NCI-H187 treated with DMSO at 0.1 percent for 48 hours (cell line): ENCODE measurements around the gene WNT6.

Experiments
- DNase-seq: peaks from one replicate; lab custom pipeline; 2025; lab: John Stamatoyannopoulos, UW

WNT6 gene

DNA sequence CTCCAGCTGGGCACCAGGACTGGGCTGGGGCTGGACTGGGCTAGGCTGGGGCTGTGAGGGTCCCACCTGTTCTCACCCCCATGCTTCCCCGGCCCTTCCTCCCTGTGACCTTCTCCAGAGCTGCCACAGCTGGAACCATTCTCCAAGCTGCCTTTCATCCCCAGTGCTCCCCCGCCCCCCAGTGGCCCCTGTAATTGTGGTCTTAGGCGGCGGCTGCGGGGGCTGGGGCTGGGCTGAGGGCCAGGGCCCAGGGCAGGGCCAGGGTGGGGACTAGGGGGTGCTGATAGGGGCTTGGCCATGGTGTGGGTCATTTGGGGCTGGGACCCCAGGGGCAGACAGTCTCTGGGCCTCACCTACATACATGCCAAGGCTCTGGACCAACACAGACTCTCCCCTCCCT, 18.3 kb downstream of the WNT6 start:
- DNase-seq: no peak

DNA sequence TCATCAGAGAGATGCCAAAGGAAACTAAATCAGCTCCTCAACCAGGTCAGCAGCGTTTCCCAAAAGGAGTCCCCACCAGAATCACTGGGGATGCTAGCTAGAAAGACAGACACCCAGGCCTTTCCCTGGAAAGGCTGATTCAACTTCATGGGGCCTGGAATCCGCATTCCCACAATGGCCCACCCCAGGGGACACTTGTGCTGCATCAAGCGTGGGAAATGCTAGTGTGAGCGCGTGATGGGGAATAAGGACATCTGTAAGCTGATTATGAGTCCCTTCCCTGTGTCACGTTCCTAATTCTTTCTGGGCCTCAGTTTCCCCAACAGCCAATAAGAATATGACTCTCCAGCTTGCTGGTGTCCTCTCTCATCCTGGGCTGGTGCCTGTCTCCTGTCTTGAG, 18.9 kb downstream of the WNT6 start:
- DNase-seq: no peak

- DNase-seq: no peak
Observed at GRCh38 chr2:218878926-218879761, 19.5 kb downstream of the WNT6 start.

DNA sequence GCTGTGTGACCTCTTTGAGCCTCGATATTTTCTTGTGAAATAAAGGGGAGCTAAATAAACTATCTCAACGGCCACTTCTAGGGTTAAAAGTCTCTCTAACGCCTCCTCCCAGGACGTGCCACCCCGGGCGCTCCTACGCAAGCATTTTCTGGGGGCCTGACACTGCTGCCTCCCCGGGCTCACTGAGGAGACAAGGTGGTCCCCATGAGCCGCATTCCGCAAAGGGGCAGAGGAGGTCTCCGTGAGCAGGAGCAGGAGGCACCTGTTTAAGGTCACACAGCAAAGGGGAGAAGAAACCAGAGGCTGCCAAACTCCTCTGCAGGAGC, 20.1 kb downstream of the WNT6 start:
- no peak for DNase-seq

GRCh38 chr2:218880102-218880858, 20.7 kb downstream of the WNT6 start, which contains the start of gene WNT10A:
TSS of gene WNT10A (plus strand) at chr2:218880852. CDS start at chr2:218880996, 144 bp downstream.
- DNase-seq: no peak

DNA sequence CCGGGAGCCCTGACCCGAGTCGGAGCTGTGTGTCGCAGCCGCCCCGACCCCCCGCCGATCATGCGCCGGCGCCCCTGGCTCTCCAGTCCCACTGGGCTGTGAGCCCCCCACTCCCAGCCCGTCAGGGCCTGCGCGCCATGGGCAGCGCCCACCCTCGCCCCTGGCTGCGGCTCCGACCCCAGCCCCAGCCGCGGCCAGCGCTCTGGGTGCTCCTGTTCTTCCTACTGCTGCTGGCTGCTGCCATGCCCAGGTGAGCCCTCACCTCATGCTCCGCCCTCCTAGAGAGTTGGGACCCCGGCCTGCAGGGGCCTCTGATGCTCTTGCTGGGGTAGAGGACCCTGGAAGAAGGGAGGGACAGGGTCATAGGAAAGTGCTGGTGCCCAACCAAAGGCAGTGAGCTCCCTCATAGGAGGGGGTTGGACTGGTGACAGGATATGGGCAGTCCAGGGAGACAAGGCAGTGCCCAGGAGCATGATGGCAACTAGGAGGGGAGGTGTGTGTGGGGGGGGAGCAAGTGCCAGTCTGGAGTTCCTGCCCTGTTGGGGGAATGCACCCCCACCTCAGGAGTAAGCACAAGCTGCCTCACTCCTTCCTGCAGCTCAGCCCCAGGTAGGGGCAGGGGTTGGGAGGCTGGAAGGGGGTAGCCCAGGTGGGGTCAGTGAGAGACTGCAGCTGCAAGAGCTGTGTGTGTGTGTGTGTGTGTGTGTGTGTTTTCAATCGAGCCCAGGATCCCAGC, 21.4 kb downstream of the WNT6 start:
- DNase-seq: no peak

DNA sequence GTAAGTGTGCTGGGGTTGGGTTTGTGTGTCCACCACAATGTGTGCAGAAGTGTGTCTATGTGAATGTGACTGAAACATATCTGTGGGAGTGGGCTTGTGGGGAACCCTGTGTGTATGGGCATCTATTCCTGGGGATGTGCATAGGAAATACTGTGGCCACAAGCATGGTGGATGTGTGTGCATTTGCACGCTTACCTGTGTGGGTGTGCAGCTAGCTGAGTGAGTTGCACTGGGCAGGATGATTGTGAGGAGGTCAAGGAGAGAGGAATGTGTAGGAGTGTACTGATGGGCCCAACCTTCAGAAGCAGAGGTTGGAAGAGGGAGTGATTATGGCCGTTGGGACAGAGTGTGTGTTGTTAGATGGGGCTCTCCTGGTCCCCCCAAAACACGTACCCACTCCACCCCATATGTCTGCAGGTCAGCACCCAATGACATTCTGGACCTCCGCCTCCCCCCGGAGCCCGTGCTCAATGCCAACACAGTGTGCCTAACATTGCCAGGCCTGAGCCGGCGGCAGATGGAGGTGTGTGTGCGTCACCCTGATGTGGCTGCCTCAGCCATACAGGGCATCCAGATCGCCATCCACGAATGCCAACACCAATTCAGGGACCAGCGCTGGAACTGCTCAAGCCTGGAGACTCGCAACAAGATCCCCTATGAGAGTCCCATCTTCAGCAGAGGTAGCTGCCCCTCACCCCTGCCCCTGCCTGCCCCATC, 22.3 kb downstream of the WNT6 start:
- no peak for DNase-seq

GRCh38 chr2:218882461-218882816, 22.8 kb downstream of the WNT6 start:
- DNase-seq: no peak

- DNase-seq: no peak
Observed at GRCh38 chr2:218882866-218883366, 23.3 kb downstream of the WNT6 start.

GRCh38 chr2:218883491-218884490, 24.2 kb downstream of the WNT6 start:
- no peak for DNase-seq

DNA sequence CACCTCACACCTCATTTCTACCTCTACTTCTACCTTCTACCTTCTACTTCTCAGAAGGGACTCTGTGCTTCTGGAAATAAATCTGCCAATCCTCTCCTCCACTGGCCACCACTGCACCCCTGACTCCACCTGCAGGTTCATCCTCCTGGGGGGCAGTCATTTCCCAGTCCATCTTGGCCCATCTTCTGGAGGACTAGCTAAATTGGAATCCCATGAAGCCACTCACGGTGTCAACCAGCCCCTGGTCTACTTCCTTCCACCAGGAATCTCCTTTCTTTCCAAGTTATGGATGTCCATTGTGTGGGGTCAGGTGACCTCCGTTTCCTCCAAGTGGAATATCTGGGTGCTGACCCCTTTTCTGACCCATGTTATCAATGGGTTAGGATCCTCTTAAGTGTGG, 24.9 kb downstream of the WNT6 start:
- no peak for DNase-seq

DNA sequence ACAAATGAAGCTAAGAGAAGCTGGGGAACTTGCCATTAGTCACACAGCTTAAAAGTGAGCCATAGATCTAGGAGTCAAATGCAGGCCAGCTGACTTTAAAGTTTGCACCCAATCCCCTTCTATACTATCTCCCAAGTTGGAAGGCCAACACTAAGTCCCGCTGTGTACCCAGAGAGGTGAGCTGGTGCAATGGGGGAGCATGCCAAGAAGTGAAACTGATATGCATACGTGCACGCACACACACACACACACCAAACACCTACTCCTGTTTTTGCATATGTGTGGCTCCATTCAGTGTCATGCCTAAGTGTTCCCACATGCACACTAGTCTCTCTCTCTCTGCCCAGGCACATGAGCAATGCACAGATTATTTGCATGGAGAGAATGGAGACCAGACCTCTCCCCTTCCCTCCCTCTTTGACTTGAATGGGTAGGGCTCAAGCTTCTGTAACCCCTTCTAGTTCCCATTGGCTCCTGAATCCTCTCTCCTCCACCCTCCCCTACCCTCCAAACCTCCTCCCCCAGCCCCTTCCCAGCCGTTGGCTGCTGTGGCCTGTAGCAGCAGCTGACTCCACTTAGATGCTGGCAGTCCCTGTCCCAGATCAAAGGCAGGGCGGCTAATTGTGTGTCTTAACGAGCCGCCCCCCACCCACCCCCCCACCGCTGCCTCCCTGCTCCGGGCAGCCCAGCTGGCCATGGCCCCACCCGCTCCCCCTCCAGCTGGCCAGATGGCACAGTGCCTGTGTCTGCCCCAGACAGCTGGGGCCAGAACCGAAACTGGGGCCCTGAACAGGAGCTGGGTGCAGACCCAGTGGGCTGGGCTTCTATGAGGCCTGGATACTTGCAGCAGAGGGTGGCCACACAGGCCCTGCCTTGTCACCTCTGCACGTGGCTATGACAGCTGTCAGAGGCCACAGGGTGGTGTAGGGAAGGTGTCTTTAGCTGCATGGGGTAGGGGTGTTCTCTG, 26.7 kb downstream of the WNT6 start:
- no peak for DNase-seq

DNA sequence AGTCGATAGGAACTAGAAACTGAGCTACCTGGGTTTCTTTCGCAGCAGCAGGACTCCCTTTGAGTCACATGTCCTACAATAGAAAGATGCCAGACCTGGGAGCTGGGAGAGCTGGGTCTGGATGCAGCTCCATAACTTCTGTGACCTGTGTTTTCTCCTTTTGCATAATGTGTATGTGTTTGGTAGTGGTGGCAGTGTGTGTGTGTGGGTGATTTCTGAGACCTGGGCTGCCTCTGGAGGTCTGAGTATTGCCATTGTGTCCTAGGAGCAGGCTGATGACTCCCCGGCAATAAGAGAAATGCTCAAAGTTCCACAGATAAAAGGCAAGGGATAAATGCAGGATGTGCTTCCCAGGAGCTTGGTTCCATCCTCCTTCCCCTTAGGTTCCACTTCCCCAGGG, 27.5 kb downstream of the WNT6 start:
- no peak for DNase-seq

- no peak for DNase-seq
Observed at GRCh38 chr2:218888341-218888740, 28.7 kb downstream of the WNT6 start.

DNA sequence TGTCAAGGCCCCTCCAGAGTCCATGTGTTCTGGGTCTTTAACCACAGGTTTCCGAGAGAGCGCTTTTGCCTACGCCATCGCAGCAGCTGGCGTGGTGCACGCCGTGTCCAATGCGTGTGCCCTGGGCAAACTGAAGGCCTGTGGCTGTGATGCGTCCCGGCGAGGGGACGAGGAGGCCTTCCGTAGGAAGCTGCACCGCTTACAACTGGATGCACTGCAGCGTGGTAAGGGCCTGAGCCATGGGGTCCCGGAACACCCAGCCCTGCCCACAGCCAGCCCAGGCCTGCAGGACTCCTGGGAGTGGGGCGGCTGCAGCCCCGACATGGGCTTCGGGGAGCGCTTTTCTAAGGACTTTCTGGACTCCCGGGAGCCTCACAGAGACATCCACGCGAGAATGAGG, 30.3 kb downstream of the WNT6 start:
- no peak for DNase-seq

DNA sequence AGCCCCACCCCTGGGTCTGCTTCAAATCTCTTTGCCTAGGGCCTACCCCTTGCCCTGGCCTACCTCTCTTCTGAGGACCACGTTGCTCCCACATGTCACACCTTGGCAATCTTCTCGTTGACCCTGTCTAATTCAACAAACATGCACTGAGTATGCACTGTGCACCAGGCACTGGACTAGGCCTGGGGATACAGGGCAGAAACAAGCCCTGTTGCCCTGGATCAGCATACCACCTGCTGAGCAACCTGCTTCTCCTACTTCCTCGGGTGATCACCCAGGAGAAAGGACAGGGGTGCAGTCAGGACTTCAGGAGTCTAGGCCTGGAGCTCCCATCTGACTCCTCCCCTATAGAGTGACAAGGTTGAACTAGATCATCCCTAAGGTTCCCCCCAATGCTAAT, 30.8 kb downstream of the WNT6 start:
- DNase-seq: no peak

DNA sequence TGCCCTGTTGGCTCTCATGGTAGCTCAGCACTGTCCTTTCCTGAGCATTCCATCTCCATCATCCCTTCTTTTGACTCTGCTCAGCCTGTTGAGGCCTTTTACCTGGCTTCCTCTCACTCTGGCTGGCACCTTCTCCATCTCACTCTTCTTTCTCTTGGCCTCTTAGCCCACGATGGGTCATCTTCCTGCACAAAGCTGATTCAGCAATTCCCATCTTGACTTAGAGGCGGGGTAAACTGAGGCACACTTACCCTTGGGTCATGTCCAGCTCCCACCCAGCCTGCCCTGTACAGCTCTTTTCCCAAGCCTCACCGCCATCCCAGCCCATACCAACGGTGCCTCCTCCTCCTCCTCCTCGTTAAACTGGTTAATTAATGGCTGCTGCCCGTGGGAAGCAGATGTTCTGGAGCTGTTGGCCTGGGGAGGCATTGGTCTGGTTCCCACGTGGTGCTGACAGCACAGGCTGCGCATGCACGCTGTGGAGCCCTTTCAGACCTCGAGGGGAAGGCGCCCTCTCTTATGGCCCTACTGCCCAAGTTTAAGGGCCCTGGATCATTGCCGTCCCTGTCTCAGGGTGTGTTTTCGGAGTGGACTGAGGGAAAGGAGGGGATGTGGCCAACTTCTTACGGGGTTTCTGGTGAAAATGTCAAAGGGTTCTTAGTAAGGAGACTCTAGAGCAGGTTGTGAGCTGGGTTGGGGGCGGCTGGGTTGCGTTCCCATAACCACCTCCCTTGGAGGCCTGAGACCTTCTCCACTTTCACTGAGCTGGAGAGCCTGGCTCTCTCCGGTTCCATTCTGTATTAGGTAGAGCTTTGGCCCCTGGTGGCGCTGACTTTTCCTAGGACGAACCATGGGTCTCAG, 31.9 kb downstream of the WNT6 start:
- no peak for DNase-seq

DNA sequence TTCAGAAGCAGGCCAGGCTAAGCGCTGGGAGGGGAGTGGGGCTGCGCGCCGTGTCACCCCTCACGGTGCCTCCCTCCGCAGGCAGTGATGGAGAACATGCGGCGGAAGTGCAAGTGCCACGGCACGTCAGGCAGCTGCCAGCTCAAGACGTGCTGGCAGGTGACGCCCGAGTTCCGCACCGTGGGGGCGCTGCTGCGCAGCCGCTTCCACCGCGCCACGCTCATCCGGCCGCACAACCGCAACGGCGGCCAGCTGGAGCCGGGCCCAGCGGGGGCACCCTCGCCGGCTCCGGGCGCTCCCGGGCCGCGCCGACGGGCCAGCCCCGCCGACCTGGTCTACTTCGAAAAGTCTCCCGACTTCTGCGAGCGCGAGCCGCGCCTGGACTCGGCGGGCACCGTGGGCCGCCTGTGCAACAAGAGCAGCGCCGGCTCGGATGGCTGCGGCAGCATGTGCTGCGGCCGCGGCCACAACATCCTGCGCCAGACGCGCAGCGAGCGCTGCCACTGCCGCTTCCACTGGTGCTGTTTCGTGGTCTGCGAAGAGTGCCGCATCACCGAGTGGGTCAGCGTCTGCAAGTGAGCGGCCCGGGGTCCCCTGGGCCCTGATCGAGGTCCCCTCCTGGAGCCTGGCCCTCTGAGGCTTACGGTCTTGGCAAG, 33.2 kb downstream of the WNT6 start:
- no peak for DNase-seq
